GM19025 (cell line): ENCODE measurements around the gene TEPSIN.

Experiments used
- ATAC-seq: cut with Tn5 transposase; IDR thresholded peaks from one replicate; pipeline ENCODE4 v1.9.1; 2021; ENCODE audit warnings: mild to moderate bottlenecking, low read depth, moderate library complexity; ENCODE audit not compliant: unreplicated experiment

Gene TEPSIN

GRCh38 chr17:81189016-81189415 lies 49.8 kb downstream of the TEPSIN start:
- no peak for ATAC-seq

GRCh38 chr17:81188491-81188840 lies 50.4 kb downstream of the TEPSIN start:
- ATAC-seq: no peak

GRCh38 chr17:81187586-81188490 lies 51.0 kb downstream of the TEPSIN start:
- ATAC-seq: no peak

DNA sequence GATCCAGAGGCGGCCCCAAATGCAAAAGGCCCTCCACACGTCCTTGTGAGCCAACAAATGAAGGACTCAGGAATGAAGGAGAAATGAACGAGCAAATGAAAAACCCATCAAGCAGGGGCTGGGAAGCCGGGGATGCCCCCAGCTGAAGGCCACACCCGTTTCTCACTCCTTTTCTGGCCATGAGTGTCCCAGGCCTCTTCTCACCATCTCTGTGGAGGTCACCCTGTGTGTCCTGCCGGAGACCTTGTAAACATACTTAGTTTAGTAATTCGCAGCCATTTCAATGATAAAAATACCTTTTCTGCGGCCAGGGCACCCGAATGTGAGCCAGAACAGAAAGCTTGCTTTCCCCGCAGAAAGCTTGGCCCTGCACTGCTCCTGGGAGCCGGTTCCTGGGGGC lies 51.7 kb downstream of the TEPSIN start:
- ATAC-seq: no peak

GRCh38 chr17:81186203-81186602 lies 52.7 kb downstream of the TEPSIN start:
- ATAC-seq: no peak

DNA sequence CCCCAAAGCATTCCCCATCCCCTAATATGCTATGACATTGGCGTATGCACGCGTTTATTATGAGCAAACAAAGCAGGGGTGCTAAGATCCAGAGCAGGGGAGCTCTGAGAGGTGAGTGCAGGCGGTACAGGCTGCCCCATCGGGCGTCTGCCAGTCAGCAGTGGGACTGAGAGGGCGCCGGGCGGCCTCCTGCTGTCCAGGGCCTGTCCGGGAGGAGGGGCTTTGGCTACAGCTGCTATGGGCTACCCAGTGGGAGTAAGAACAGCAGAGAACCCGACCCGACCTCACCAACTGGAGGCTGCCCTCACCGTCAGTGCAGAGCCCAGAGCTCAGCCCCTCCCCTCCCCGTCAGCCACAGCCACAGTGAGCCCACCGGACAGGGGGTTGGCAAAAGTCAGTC lies 54.3 kb downstream of the TEPSIN start:
- no peak for ATAC-seq

DNA sequence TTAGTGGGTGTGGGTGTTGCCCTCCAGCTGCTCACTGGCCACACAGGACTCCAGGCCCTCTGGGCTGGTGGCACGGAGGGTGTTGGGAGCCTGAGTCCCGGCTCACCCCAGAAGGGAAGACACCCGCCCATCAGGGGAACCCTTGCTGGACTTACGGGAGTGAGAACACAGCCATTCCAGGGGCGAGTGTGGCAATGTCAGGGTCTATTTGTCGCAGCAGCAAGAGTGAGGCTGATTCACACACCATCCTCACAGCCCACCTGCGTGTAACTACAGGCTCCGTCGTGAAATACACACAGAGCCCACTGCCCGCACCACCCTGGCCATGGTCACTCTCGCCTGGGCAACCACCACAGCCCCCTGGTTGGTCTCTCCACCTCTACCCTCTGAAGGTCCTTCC lies 55.0 kb downstream of the TEPSIN start:
- ATAC-seq: no peak

- no peak for ATAC-seq
Measured at GRCh38 chr17:81183316-81183715, 55.5 kb downstream of the TEPSIN start.

DNA sequence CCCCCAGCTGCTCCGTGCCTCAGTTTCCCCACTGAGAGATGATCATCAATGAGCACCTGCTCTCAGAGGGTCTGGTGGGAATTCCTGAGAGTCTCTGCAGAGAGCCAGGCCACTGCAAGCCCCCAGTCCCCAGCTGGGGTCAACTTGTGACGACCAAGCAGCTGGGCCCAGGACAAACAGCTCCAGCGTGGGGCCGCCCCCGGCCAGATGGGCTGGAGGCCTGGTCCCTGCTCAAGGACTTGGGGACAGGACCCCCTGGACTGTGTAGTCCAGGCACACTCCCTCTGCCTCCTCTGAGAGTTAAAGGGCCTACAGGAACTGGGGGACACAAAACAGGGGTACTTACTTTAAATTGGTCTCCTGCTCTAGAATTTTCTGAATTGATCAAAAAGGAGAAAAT lies 56.3 kb downstream of the TEPSIN start:
- no peak for ATAC-seq

DNA sequence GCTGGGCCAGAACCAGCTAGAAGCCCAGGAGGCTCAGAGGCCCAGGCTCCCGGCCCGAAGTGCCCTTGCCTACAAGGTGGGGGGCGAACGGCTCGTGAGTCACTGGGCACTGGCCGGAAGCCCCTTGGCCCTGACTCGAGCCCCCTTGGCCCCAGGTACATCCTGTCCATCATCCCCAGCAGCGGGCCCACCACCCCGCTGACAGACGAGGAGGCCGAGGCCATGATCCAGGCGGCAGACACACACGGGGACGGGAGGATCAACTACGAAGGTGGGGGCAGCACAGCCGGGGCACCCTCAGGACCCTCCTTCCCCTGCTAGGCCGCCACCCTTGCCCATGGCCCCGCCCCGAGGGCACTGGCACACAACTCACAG lies 57.1 kb downstream of the TEPSIN start:
- ATAC-seq: no peak

- ATAC-seq: no peak
Measured at GRCh38 chr17:81180836-81181810, 57.7 kb downstream of the TEPSIN start.

DNA sequence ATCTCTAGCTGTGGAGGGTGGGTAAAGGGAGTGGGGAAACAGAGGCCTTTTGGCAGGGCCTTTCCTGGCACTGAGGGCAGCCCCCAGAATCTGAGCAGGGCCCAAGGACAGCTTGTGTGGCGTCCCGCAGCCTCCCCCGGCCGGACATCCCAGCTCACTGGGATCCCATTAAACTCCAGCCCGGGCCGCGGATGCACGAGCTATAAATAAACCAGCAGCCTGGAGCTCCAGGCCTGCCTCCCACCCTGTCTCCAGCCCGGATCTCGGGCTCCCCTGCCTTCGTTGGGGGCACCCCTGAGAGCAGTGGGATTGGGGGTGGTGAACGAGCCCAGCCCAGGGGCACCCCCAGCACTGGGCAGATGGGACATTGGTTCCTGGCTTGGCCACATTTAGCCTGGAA lies 59.0 kb downstream of the TEPSIN start:
- ATAC-seq: no peak

DNA sequence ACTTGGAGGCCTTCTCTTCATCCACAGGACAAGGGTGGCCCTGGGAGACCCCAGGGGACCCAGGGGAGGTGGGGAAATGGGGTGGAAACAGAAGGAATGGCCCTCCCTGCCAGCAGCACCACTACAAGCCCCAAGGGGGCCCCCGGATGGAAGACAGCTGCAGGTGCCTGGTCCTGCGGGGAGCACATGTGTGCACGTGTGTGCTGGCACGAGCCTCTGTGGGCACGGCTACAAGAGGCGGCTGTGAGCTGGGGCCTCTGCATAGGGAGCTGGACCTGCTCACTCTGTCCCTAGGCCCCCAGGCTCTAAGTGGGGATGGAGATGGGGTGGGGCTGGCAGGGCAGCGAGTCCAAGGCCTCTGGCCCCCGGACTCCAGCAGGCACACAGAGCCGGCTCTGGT lies 59.6 kb downstream of the TEPSIN start:
- ATAC-seq: no peak
